AG04450 (cell line): Measurements from ENCODE around the gene GJD4. TPM values are rescaled to one million over a fixed set of nuclear protein-coding genes. Genes with fewer than 3 reads are reported as not detected.

ENCODE experiments used
- CTCF ChIA-PET: fragments of 300-600, 350-600 bp; formaldehyde crosslinking; extraction: SDS; loops from one replicate; lab custom pipeline; 2022; ENCODE audit warnings: antibody characterized with exemption, inconsistent platforms; lab: Charles Lee
- POLR2A ChIA-PET: fragments of 350-600 bp; formaldehyde crosslinking; extraction: SDS; loops from one replicate; lab custom pipeline; 2021; ENCODE audit warnings: antibody characterized with exemption, inconsistent platforms; lab: Yijun Ruan, JAX
- DNase-seq: peaks from one replicate; pipeline ENCODE4 v3.0.0-alpha.2; 2011; ENCODE audit warnings: low read depth, low spot score
- H3K27ac ChIP-seq: one replicate; pipeline ENCODE4 v1.5.1; 2012; ENCODE audit warnings: low read depth, low read length, control low read depth
- H3K27me3 ChIP-seq: one replicate; pipeline ENCODE4 v1.6.0; 2012; ENCODE audit warnings: low read length; ENCODE audit not compliant: control insufficient read depth, insufficient read depth
- H3K4me3 ChIP-seq: 2 replicates; pipeline ENCODE4 v1.5.1; 2011; ENCODE audit warnings: mild to moderate bottlenecking, low read depth, low read length, control low read depth
- H3K9me3 ChIP-seq: 2 replicates; pipeline ENCODE4 v1.5.1; 2012; ENCODE audit warnings: low read length; ENCODE audit not compliant: control insufficient read depth, insufficient read depth
- CTCF ChIP-seq: IDR thresholded peaks from 2 replicates; pipeline ENCODE4 v1.5.1; 2011; ENCODE audit warnings: low read depth, low read length, control low read depth, inconsistent platforms
- polyA plus RNA-seq: library from polyadenylated mRNA; depleted of rRNA; stranded (reverse); fragments of >200 nt; gene quantifications from 2 replicates; pipeline ENCODE4 v1.2.3, GENCODE V29; 2011

The GJD4 gene
- polyA plus RNA-seq, 1 experiment, result not detected

GRCh38 chr10:35606430-35606829, 1.3 kb downstream of the GJD4 start:
- no peak overlapping the region for H3K4me3 ChIP-seq
- no peak for DNase-seq
- H3K27ac ChIP-seq, result no peak overlapping the region
- H3K9me3 ChIP-seq, result peaks cover 10% of the 10 kb centered on the region; the same call in 1 of the 2 replicates
- peaks cover 3% of the 10 kb centered on the region for H3K27me3 ChIP-seq
- CTCF ChIA-PET, result interaction anchor here (1.5 kb wide), 1 partner anchor 29 kb away, joined by 3 read pairs; no protein-coding TSS in a partner anchor
- no peak for TF ChIP-seq CTCF
- POLR2A ChIA-PET, result no interaction called here

GRCh38 chr10:35607475-35608327, 2.6 kb downstream of the GJD4 start:
- H3K9me3 ChIP-seq, result peaks cover 10% of the 10 kb centered on the region; the same call in 1 of the 2 replicates
- CTCF ChIA-PET, result interaction anchor here (1.1 to 1.5 kb wide), 2 partner anchors 27 to 367 kb away, joined by 3 read pairs; no protein-coding TSS in a partner anchor
- no peak overlapping the region for H3K27ac ChIP-seq
- H3K4me3 ChIP-seq, result peak overlapping the region; percentile 46
- DNase-seq, result no peak
- no peak for TF ChIP-seq CTCF
- POLR2A ChIA-PET, result interaction anchor here (0.6 kb wide), 1 partner anchor 889 kb away, joined by 3 read pairs; no protein-coding TSS in a partner anchor
- peaks cover 5% of the 10 kb centered on the region for H3K27me3 ChIP-seq

GRCh38 chr10:35608328-35608672, 3.2 kb downstream of the GJD4 start:
- no peak for TF ChIP-seq CTCF
- Histone ChIP-seq H3K4me3 (no peak overlapping the region; the same call in 1 of the 2 replicates), H3K9me3 (peaks cover 10% of the 10 kb centered on the region; the same call in 1 of the 2 replicates), H3K27me3 (peaks cover 11% of the 10 kb centered on the region), H3K27ac (no peak overlapping the region)
- ChIA-PET CTCF (interaction anchor here (1.0 kb wide), 1 partner anchor 8 kb away, joined by 4 read pairs; no protein-coding TSS in a partner anchor), POLR2A (no interaction called here)
- DNase-seq, result no peak

GRCh38 chr10:35611750-35612149, 6.6 kb downstream of the GJD4 start:
- CTCF ChIA-PET, result interaction anchor here (0.8 to 5.4 kb wide), 4 partner anchors 49 to 1269 kb away, joined by 3 to 72 read pairs (median 30); no protein-coding TSS in a partner anchor

More at GRCh38 chr10:35611750-35612149, 6.6 kb downstream of the GJD4 start:
- no peak for DNase-seq
- no peak overlapping the region for H3K27ac ChIP-seq
- POLR2A ChIA-PET, result no interaction called here
- TF ChIP-seq CTCF, result no peak
- peaks cover 10% of the 10 kb centered on the region for H3K27me3 ChIP-seq
- peaks cover 10% of the 10 kb centered on the region; the same call in 1 of the 2 replicates for H3K9me3 ChIP-seq
- no peak overlapping the region for H3K4me3 ChIP-seq
